GM12875 (cell line): Measurements from ENCODE around the gene CISD3.

Source experiments
- H3K4me3 ChIP-seq: one replicate; pipeline ENCODE4 v1.5.1; 2011; ENCODE audit warnings: low read depth, low read length, control low read depth
- TF ChIP-seq, protein P1 (sequence below): IDR thresholded peaks from 2 replicates; pipeline ENCODE4 v1.5.1; 2011; ENCODE audit warnings: low read depth, mild to moderate bottlenecking, control low read depth, inconsistent platforms, low read length, moderate library complexity, borderline replicate concordance; ENCODE audit not compliant: insufficient read depth

Gene CISD3

GRCh38 chr17:38715216-38715943, 14.8 kb upstream of the CISD3 start:
- TF ChIP-seq, protein P1, sequence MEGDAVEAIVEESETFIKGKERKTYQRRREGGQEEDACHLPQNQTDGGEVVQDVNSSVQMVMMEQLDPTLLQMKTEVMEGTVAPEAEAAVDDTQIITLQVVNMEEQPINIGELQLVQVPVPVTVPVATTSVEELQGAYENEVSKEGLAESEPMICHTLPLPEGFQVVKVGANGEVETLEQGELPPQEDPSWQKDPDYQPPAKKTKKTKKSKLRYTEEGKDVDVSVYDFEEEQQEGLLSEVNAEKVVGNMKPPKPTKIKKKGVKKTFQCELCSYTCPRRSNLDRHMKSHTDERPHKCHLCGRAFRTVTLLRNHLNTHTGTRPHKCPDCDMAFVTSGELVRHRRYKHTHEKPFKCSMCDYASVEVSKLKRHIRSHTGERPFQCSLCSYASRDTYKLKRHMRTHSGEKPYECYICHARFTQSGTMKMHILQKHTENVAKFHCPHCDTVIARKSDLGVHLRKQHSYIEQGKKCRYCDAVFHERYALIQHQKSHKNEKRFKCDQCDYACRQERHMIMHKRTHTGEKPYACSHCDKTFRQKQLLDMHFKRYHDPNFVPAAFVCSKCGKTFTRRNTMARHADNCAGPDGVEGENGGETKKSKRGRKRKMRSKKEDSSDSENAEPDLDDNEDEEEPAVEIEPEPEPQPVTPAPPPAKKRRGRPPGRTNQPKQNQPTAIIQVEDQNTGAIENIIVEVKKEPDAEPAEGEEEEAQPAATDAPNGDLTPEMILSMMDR, result no peak
- no peak overlapping the region for H3K4me3 ChIP-seq

DNA sequence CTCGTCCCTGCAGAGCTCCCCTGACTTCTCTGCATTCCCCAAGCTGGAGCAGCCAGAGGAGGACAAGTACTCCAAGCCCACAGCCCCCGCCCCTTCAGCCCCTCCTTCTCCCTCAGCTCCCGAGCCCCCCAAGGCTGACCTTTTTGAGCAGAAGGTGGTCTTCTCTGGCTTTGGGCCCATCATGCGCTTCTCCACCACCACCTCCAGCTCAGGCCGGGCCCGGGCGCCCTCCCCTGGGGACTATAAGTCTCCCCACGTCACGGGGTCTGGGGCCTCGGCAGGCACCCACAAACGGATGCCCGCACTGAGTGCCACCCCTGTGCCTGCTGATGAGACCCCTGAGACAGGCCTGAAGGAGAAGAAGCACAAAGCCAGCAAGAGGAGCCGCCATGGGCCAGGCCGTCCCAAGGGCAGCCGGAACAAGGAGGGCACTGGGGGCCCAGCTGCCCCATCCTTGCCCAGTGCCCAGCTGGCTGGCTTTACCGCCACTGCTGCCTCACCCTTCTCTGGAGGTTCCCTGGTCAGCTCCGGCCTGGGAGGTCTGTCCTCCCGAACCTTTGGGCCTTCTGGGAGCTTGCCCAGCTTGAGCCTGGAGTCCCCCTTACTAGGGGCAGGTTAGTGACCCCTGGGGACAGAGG, 13.7 kb upstream of the CISD3 start:
- TF ChIP-seq, protein P1, result no peak
- H3K4me3 ChIP-seq, result no peak overlapping the region

- H3K4me3 ChIP-seq, result no peak overlapping the region
- TF ChIP-seq, protein P1, result no peak
Observed at GRCh38 chr17:38717139-38717745, 12.9 kb upstream of the CISD3 start.

- H3K4me3 ChIP-seq, result no peak overlapping the region
- TF ChIP-seq, protein P1, result no peak
Observed at GRCh38 chr17:38719289-38719942, 10.7 kb upstream of the CISD3 start.

GRCh38 chr17:38719943-38720641, 10.0 kb upstream of the CISD3 start:
- TF ChIP-seq, protein P1, result no peak
- no peak overlapping the region for H3K4me3 ChIP-seq

DNA sequence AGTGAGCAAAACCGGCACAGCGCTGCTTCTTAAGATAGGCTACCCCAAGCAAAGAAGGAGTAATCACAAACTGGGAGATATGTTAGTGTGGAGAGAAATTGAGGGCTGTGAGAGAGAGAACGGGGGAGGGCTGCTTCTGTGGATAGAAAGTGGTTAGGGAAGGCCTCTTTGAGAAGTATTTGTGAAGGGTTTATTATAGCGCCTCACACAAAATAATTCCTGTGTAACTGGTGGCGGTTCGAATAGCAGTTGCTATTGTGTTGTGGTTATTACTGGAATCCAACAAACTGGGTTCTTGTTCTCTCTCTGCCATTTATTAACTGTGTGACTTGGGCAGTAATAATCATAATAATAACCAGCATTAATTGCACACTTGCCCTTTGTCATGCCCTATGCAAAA, 9.2 kb upstream of the CISD3 start:
- TF ChIP-seq, protein P1, result no peak
- H3K4me3 ChIP-seq, result no peak overlapping the region
